Measurements from ENCODE around the gene KCNJ9.

Gene KCNJ9

DNA sequence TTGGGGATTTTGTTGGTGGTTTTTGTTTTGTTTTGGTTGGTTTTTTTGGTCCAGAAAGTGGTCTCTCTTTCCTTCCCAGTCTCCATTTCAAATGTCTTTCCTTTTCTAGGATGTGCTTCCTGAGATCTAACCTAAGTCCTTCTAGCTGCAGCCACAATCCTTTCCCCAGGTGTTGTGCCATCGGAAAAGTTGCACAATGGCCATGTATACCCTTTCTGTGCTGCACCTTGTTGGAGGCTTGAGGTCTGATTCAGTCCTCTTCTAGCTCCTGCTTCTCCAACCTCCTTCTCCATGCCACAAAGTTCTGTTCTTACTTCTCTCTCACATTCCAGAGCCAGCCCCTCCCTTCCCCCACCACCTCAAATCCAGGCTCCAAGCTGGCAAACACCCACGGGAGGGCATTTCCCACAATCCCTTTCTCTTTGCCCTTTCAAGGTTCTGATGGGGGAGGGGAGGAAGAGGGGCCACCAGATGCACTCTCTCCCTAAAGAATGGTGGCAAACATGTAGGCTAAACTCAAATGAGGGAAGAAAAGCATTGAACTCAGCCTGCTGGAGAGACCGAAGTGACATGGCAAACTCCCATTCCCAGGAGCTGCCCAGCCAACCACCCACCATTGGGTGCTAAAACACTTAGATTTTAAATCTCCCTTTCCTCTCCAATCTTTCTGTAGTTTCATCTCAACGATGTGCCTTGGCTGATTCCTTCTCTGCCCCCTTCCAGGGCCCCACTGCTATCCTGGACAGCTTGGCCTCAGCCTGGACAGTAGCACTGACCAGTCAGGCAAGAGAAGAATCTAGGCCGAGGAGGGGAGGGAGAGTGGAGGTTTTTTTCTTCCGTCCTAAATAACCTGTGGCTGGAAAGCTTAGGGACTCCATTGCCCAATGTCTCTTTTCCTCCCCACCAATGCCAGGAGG is 14.3 kb upstream of the KCNJ9 start:
- no peak for DNase-seq

GRCh38 chr1:160068225-160068624 is 13.1 kb upstream of the KCNJ9 start:
- DNase-seq: no peak

- DNase-seq: no peak
These were observed 11.7 kb upstream of the KCNJ9 start, which contains the start of gene KCNJ10 for GRCh38 chr1:160069460-160070231. KCNJ10 (minus strand) TSS chr1:160070160; CDS start chr1:160042532, 27,628 bp downstream.

DNA sequence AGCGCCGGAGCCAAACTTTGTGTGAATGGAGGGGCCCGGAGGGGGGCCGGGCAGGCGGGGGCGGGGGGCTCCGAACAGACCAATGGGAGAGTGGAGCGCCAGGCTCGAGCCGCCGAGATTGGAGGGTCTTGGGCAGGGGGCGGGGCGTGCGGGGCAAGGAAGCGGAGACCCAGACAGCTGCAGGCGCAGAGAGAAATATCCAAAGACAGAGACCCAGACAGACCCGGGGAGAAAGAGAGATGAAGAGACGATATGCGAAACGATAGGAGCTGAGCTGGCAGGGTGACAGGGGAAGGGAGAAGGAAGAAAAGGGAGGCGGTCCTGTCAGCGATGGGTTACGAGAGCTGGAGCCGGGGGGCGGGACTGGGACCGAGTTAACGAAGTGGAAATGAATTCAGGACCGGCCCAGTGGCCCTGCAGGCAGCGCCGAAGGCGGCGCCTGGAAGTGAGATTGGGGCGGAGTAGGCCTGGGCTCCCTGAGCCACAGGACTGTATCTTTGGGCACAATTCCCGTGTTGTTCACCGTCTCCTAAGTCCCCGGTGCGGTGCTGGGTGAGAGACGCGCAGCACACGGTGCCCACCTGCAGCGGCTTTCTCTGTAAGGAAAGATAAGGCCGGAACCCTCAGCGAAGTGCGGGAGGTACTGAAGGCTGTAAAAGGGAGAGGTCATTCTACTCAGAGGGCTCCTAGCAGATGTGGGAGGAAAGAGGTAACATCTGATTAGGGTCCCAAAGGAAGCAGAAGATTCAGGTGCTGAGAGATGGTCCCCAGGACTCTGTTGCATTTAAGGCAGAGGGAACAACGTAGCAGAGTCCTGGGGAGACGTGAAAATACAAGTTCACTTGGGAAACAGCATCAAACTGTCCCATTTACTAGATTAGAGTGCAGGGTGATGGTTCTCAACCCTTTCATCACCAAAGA is 10.8 kb upstream of the KCNJ9 start:
- DNase-seq: peak; percentile 81

GRCh38 chr1:160071289-160071688 is 10.0 kb upstream of the KCNJ9 start:
- no peak for DNase-seq

- DNase-seq: no peak
These were observed 6.5 kb upstream of the KCNJ9 start for GRCh38 chr1:160074865-160075264.

GRCh38 chr1:160075836-160076235 is 5.5 kb upstream of the KCNJ9 start:
- DNase-seq: no peak

GRCh38 chr1:160076295-160076694 is 5.0 kb upstream of the KCNJ9 start:
- no peak for DNase-seq

GRCh38 chr1:160077486-160077885 is 3.9 kb upstream of the KCNJ9 start:
- DNase-seq: no peak

- DNase-seq: peak; percentile 52
These were observed 2.7 kb upstream of the KCNJ9 start for GRCh38 chr1:160078512-160079195.

- DNase-seq: no peak
These were observed 1.9 kb upstream of the KCNJ9 start for GRCh38 chr1:160079448-160079847.

DNA sequence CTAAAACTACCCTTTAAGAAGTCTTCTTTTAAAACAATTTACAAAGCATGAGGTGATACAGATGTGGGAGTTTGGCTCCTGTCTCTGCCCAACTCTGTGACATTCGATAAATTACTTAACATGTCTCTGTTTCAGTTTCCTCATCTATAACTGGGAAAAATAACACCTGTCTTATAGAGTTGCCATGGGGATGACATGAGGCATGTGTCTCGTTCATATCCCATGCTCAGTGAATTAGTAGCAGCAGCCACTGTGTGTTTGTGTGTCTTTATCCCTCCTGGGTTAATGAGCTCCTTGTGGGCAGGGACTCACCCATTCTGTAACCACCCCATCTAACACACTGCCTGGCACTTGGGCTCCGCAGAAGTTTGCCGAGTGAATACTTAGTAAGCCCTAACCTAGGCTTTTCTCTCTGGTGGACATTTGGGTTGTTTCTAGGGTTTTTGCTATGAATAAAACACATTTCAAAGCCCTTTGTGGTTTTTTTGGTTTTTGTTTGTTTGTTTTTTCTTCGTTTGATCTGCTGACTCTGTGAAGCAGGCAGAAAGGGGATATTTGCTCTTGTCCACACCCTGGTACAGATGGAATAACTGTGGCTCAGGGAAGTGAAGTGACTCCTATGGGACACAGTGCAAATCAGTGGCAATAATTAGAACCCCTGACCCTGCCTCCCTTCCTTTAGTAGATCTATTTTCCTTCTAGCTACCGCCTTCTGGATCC is 797 bp upstream of the KCNJ9 start:
- DNase-seq: no peak

DNA sequence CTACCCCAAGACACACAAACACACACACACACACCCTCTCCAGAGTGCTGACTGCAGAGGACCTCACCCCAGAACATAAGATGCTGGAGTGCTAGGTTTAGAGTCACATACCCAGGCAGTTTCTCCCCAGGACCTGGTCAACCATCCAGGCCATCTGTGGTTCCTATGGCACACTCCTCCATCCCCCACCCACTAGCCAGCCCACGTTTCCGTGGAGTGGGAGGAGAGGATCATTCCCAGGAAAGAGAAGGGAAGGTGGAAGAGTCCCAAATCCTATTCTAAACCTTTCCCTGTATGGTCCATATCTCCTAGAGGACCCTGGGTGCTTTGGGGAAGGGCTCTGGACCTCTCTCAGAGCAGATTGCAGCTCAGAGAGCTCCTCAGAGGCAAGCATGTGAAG is 1.1 kb downstream of the KCNJ9 start:
- DNase-seq: no peak

DNA sequence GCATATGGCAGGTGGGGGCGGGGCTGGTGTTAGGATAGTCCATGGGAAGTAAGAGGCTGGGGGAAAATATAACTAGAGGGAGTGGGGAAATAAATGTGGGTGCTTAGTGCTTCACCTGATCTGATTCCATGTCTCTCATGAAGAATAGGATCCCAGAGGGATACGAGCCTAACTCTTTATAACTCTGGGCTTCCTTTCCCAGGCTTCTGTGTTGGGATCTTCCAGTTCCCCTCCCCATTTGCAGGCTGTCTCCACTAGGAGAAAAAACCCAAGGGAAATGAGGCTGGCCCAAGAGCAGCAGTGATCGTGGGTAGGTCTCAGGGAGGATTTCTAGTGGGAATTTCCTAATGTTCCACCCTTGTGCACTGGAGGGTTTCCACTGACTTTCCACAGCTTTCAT is 1.6 kb downstream of the KCNJ9 start:
- DNase-seq: no peak

GRCh38 chr1:160083968-160084770 is 2.8 kb downstream of the KCNJ9 start:
- peak; percentile 70 for DNase-seq

GRCh38 chr1:160084771-160085321 is 3.5 kb downstream of the KCNJ9 start:
- DNase-seq: no peak

DNA sequence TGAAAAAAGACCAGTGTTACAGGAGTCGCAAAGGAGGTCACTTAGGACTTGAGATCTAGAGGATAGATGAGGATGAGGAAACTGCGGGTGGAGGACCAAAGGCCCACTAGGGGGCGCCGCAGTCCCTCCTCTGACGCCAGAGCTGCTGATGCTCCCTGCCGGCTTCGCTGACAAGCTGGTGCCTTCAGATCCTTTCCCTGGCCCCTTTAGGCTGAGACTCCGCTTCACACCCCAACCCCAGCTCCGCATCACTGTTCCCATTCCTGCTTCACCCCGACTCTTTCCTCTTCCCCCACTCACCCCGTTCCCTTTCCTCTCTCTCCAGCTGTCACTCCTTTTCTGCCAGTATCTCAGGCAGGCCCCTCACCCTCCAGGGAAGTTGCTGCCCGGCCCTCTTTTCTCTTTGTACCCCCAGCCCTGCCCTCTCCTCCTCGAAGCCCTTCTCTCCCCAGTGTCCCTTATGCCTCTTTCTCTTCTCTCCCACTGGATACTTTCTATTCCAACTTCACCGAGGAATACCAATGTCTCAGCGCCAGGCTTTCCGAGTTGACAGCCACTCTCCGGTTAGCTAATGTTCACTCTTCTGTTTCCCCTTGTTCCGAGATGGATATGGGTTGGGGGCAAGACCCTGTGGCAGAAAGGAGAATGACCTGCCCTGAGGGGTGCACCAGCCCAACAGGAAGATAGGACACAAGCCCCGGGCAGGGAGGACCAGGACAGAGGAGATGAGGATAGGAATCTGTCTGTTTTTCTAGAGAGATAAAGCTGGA is 4.5 kb downstream of the KCNJ9 start:
- peak; percentile 70 for DNase-seq

- DNase-seq: no peak
These were observed 5.1 kb downstream of the KCNJ9 start for GRCh38 chr1:160086456-160086892.

DNA sequence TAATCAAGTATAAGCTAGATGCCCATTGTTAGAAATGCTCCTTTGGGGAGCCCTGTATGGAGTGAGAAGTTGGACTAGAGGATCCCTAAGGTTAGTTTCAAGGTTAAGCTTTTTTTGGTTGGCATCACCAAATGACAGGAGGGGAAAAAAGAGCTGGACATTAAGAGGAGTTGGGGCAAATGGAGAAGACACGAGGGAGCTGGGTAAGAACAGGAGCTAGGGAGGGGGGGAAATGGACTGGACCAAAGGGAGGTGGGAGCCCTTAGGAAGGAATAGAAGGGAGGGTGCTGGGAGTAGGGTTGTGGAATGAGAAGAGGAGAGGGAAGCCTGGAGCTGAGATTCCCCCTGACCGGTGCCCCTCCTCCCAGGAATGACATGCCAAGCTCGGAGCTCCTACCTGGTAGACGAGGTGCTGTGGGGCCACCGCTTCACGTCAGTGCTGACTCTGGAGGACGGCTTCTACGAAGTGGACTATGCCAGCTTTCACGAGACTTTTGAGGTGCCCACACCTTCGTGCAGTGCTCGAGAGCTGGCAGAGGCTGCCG is 5.9 kb downstream of the KCNJ9 start:
- DNase-seq: no peak
